ENCODE measurements around the gene FOXO3.

The FOXO3 gene

DNA sequence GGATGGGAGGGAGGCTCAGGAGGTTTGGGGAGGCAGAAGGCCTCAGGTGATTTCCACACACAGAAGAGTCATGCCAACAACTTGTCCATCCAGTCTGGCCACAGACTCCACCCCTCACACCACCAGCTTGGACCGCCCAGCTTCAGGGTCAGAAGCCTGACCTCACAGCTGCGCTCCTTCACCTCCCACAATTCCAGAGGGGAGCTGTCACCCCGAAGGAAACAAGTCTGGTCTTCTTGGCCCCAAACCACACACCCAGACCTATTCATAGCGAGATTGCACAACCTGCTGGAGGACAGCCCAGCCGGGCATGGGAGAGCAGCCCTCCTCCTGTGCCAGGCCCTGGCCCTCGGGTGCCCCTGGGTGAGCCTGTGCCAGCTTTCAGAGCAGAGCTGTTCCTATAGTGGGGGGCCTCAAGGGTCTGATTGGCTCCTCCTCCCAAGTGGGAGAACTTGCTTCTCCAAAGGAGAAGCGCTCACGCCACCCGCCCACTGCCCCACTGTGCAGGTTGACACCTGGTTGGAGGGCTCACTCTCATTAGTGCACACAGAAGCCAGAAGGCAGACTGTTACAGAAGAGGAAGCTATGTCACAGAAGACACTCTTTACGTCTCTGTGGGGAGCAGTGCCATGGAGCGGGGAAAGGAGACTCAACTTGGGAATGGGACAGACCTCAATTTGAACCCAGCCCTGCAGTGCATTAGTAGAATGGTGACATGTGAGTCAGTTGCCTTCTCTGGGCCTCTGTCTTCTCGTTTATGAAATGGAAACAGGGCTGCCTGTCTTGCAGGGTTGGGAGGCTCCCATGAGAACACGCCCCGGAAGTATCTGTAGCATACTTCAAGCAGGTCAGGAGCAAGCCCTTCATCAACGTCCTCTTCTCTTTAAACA lies 128.8 kb downstream of the FOXO3 start:
- DNase-seq = no peak

- no peak for DNase-seq
Measured at GRCh38 chr6:108690326-108691049, 129.8 kb downstream of the FOXO3 start.

DNA sequence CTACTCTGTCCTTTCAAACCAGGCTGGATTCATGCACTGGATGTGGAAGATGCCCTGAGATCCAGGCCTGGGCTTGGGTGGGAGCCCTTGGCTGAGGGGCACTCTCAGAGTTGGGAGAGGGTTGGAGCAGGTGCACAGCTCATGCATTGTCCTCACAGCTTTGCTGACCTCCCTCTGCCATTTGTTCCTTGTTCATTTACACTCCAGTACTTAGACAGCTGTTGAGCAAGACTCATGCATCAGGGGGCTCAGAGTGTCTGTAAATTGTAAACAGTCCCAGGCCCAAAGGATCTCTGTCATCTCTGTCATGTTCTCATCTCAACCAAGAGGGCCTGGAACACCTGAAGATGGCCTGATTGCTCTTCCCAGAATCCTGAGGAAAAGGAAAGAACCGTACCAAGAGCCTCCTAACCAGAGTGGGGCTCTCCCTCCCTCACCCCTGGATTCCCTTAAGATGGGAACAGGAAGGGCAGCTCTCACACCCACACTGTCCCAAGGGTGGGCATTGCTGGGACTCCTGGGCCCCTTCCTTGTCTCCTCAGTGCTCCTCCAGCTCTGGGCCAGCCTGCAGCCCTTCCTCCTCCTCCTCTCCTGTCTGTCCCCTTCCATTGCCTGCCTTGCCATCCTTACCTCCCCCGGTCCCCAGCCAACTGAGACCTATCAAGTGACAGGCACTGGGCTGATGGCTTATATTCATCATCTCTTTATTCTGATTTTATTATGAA lies 132.9 kb downstream of the FOXO3 start:
- no peak for DNase-seq

DNA sequence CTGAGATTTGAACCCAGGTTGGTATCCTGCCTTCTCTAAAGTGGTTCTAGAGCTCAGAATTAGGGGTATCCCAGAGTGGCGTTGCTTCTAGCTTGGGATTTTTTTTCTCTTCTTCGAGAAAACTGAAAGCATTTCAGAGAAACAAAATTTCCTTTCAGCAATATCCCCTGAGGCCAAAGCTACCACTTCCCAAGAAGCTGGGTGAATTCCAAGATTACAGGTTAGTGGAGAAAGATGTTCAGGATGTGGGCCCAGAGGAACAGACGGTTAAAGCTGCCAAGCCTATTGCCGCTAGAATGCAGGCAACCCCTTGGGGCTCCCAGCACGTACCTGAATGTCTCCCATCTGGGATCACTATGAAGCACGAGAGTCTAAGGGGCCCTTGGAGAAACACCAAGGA lies 134.1 kb downstream of the FOXO3 start:
- DNase-seq = no peak

DNA sequence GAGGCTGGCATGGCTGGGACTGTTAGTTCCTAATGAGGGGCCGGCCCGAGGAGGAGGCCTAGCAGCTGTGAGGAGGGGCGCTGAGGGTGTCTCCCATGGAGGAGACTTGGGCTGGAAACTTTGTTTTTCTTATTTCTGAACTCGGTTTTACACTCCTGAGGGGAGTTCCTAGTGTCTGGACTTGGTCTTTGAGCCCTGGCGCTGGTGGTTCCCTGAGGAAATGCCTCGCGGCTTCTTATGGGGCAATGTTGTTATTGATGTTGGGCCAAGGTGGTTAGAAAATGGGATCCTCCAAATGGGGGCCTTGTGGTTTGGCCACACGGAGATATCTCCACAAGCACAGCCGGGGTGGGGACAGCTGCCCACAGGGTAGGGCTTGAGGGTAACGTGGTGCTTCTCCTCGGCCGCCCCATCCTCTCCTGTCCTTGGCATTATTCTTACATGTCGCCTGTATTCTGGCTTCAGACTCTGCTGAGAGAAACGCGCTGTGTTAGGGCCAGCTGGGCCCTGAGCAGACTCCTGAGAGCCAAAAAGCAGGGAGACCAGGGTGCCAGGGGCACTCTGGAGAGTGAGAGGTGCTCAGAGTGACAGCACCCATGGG lies 136.9 kb downstream of the FOXO3 start:
- no peak for DNase-seq

DNA sequence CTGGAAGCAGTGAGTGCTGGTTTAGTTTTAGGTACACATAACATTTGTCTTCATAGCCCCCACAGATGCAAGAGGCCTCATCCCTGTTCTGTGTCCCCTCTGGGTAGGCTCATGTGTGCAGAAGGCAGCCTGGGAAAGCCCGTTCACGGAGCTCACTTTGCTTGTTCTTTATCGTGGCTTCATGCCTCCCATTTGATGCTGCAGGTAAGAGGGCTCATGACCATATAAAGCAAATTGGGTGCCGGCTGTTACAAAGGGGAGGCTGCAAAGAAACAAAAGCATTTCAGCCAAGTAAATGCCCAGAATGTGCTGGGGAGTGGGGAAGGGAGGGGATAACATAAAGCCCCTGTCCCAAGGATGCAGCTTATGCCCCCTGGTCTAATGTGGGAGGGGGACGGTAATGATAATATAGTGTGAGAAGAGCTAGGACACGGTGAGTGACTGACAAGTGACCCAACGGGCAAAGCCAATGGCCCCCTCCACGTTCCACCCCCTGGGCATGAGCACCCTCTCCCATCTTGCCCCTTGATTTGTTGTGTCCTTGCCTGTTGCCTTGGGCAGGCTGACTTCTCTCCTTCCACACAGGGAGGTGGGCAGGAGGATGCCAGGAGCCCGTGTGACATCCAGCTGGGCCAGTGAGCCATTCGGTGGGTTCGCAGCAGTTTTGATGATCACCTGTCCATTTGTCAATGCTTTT lies 138.0 kb downstream of the FOXO3 start:
- no peak for DNase-seq

DNA sequence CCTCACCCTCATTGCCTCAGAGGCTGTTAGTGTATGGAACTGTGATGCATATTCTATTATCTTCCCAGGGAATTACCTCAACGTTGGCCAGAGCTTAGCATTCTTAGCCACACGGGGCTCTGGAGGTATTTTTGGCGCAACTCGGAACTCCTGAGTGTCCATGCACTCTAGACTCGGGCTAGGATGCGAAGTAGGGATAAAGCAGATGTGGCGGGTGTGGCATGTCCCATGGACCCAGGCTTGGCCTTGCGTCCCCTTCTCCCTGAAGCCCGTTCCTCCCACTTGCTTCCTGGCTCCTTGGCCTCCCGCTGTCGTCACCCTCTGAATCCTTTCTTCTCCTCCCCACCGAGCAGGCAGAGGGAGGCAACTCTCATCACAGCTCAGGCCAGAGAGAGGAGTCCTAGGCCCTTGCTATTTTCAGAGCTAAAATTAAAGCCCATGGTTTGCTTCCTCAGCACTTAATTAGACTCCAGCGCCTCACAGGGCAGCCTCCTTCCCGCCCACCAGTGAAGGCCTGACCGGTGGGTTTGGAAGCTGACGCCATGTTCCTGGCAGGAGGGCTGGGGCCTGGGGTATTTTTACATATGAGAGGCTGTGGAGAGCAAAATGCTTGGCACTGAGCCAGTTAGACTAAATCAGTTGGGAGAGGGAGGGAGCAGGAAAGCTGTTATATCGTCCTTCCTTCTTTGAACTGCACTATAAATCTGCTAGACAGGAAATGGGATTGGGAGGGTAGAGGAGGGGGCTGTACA lies 138.7 kb downstream of the FOXO3 start:
- no peak for DNase-seq

GRCh38 chr6:108702106-108702851 lies 141.6 kb downstream of the FOXO3 start:
- no peak for DNase-seq

- no peak for DNase-seq
Measured at GRCh38 chr6:108706649-108707048, 145.9 kb downstream of the FOXO3 start.

- DNase-seq = no peak
Measured at GRCh38 chr6:108707328-108707976, 146.7 kb downstream of the FOXO3 start.

- DNase-seq = no peak
Measured at GRCh38 chr6:108710030-108710429, 149.3 kb downstream of the FOXO3 start.

GRCh38 chr6:108710551-108710950 lies 149.8 kb downstream of the FOXO3 start:
- DNase-seq = no peak

- DNase-seq = no peak
Measured at GRCh38 chr6:108711071-108711470, 150.4 kb downstream of the FOXO3 start.

DNA sequence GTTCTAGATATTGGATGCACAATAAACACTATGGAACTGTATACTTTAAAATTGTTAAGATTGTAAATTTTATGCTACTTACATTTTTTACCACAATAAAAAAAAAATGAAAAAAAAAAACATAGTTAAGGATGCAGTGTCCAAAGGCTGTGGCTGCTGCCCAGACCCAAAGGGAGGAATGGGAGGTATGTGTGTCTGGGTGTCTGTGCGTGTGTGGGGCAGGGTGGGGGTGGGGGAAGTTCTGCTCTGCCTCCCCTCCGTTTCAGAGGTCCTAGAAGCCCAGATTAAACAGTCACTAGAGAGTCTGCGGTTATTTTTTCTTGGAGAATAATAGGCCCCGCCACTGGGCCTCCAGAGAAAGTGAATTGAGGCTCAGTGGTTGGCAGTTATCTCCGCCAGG lies 151.1 kb downstream of the FOXO3 start:
- no peak for DNase-seq

GRCh38 chr6:108712946-108713345 lies 152.2 kb downstream of the FOXO3 start:
- DNase-seq = no peak

- DNase-seq = no peak
Measured at GRCh38 chr6:108714101-108714765, 153.5 kb downstream of the FOXO3 start.

DNA sequence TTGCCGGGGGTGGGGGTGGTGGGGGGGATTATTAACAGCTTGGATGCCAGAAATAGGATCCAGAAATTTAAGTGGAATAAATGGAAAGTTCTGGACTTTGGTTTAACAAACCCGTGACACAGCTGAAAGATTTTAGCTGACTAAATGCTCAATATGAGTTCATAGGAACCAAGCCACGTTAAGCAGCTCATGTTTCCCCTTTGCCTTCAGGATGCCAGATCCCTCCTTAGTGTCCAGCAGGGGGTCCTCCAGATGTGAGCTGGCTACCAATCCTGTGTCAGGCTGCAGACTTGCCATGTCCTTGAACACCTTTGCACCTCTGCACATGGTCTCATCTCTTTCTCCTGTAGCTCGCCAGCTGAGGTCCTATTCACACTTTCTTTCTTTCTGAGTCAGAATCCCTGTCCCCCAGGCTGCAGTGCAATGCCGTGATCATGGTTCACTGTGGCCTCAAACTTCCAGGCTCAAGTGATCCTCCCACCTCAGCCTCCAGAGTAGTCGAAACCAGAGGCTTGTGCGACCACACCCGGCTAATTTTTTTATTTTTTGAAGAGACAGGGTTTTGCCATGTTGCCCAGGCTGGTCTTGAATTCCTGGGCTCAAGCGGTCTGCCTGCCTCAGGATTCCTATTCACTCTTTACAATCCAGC lies 154.2 kb downstream of the FOXO3 start:
- no peak for DNase-seq

- no peak for DNase-seq
Measured at GRCh38 chr6:108715832-108716231, 155.1 kb downstream of the FOXO3 start.
